Hematopoietic multipotent progenitor cell (in vitro differentiated cells): ENCODE measurements around the gene RELN. TPM values are rescaled to one million over a fixed set of nuclear protein-coding genes. Genes with fewer than 3 reads are reported as not detected.
"Not testable (repeated sequence)": the region's sequence is repeated elsewhere in the genome, so short reads cannot be mapped to it uniquely, and the experiment has no call there.

Experiments
- DNase-seq, 3 donors: peaks; one replicate each; pipeline ENCODE4 v3.0.0-alpha.2; 2011 to 2015; ENCODE audit warnings: low read depth in 2 of 3, low spot score in 2 of 3
- total RNA-seq: library from RNA; depleted of rRNA; stranded (reverse); fragments of >200 nt; gene quantifications from one replicate; pipeline ENCODE4 v1.2.3, GENCODE V29; 2012

Gene RELN
- total RNA-seq, 1 donor, result not detected

GRCh38 chr7:103947026-103947655, 42.3 kb downstream of the RELN start:
- DNase-seq, result no peak

GRCh38 chr7:103944230-103944900, 45.1 kb downstream of the RELN start:
- no peak for DNase-seq

GRCh38 chr7:103941976-103942375, 47.5 kb downstream of the RELN start:
- DNase-seq, result no peak

- DNase-seq, result no peak
Observed at GRCh38 chr7:103940382-103941268, 48.8 kb downstream of the RELN start.

- no peak for DNase-seq
Observed at GRCh38 chr7:103937680-103938079, 51.8 kb downstream of the RELN start.

- DNase-seq, result no peak
Observed at GRCh38 chr7:103936558-103936957, 52.9 kb downstream of the RELN start.

- DNase-seq, result no peak
Observed at GRCh38 chr7:103934508-103934907, 55.0 kb downstream of the RELN start.

- no peak for DNase-seq
Observed at GRCh38 chr7:103932389-103932788, 57.1 kb downstream of the RELN start.

GRCh38 chr7:103929901-103930311, 59.6 kb downstream of the RELN start:
- no peak for DNase-seq

- DNase-seq, result no peak
Observed at GRCh38 chr7:103928581-103928980, 60.9 kb downstream of the RELN start.

- no peak for DNase-seq
Observed at GRCh38 chr7:103924184-103924583, 65.3 kb downstream of the RELN start.

GRCh38 chr7:103922407-103922806, 67.1 kb downstream of the RELN start:
- no peak for DNase-seq

GRCh38 chr7:103921692-103922091, 67.8 kb downstream of the RELN start:
- no peak for DNase-seq

GRCh38 chr7:103919272-103919868, 70.1 kb downstream of the RELN start:
- DNase-seq, result peak in 2 of 3 donors; percentile 23 to 52

GRCh38 chr7:103918631-103919271, 70.7 kb downstream of the RELN start:
- no peak for DNase-seq

GRCh38 chr7:103915680-103916357, 73.6 kb downstream of the RELN start:
- DNase-seq, result peak in 1 of 3 donors; percentile 3

GRCh38 chr7:103914147-103914899, 75.1 kb downstream of the RELN start:
- DNase-seq, result no peak

GRCh38 chr7:103912891-103913605, 76.4 kb downstream of the RELN start:
- no peak for DNase-seq

GRCh38 chr7:103911015-103911414, 78.4 kb downstream of the RELN start:
- DNase-seq, result not testable (repeated sequence)
